OCI-LY3 (cell line): Measurements from ENCODE around the gene HSPA2.

Source experiments
- H2AFZ ChIP-seq: fragments of 200-600, 300-600 bp; shearing (Covaris generic); 2 replicates; pipeline ENCODE4 v1.6.0; 2014; ENCODE audit warnings: antibody characterized with exemption, low read depth, low read length
- H3K27ac ChIP-seq: fragments of 200-600, 300-600 bp; sonication (generic); 2 replicates; pipeline ENCODE4 v1.5.1; 2014; ENCODE audit warnings: mild to moderate bottlenecking, low read length, moderate library complexity, mixed read lengths
- H3K27me3 ChIP-seq: fragments of 200-600, 300-600 bp; sonication (generic); 2 replicates; pipeline ENCODE4 v1.6.1; 2014; ENCODE audit warnings: low read depth, low read length, mixed read lengths
- H3K36me3 ChIP-seq: fragments of 200-600, 300-600 bp; sonication (generic); replicated peaks from 2 replicates; pipeline ENCODE3; 2014; ENCODE audit warnings: low read depth, low read length, mixed read lengths
- H3K4me1 ChIP-seq: fragments of 300-600, 200-600 bp; sonication (generic); 2 replicates; pipeline ENCODE4 v1.6.1; 2014; ENCODE audit warnings: low read length, mixed read lengths
- H3K4me2 ChIP-seq: fragments of 200-600, 300-600 bp; sonication (generic); 2 replicates; pipeline ENCODE4 v1.6.1; 2014; ENCODE audit warnings: low read length, mixed read lengths
- H3K4me3 ChIP-seq: fragments of 300-600, 200-600 bp; sonication (generic); 2 replicates; pipeline ENCODE4 v1.5.1; 2014; ENCODE audit warnings: antibody characterized with exemption, mild to moderate bottlenecking, low read length, moderate library complexity
- H3K79me2 ChIP-seq: fragments of 300-600, 200-600 bp; shearing (Covaris generic); 2 replicates; pipeline ENCODE4 v1.6.1; 2014; ENCODE audit warnings: mild to moderate bottlenecking, low read length, mixed read lengths
- H3K9ac ChIP-seq: fragments of 300-600, 200-600 bp; shearing (Covaris generic); 2 replicates; pipeline ENCODE4 v1.6.0; 2014; ENCODE audit warnings: mild to moderate bottlenecking, low read length, moderate library complexity
- H3K9me3 ChIP-seq: fragments of 200-600, 300-600 bp; shearing (Covaris generic); 2 replicates; pipeline ENCODE4 v1.6.1; 2014; ENCODE audit warnings: low read length, mixed read lengths; ENCODE audit not compliant: insufficient read depth
- H4K20me1 ChIP-seq: fragments of 200-600, 300-600 bp; sonication (generic); 2 replicates; pipeline ENCODE4 v1.6.1; 2016; ENCODE audit warnings: low read length, mixed read lengths; ENCODE audit not compliant: insufficient read depth
- EZH2phosphoT487 ChIP-seq: fragments of 200-600 bp; shearing (Covaris generic); IDR thresholded peaks from 2 replicates; pipeline ENCODE4 v1.6.1; 2018; ENCODE audit warnings: antibody characterized with exemption, mixed run types, low read depth
- TF ChIP-seq, protein P1 (sequence below): fragments of 200-600, 300-600 bp; sonication (generic); IDR thresholded peaks from 2 replicates; pipeline ENCODE4 v1.5.1; 2014; ENCODE audit warnings: antibody characterized with exemption, low read length, low read depth

Gene HSPA2

GRCh38 chr14:64508215-64508776 is 32.2 kb upstream of the HSPA2 start:
- Histone ChIP-seq H3K27me3 (no peaks in the 10 kb centered on the region), H3K4me2 (peak overlapping the region; percentile 90), H4K20me1 (peaks cover 43% of the 10 kb centered on the region), H3K4me1 (peaks cover 49% of the 10 kb centered on the region), H3K79me2 (peaks cover 97% of the 10 kb centered on the region), H2AFZ (no peak overlapping the region), H3K4me3 (peak overlapping the region; percentile 80), H3K27ac (peak overlapping the region; percentile 93), H3K9me3 (no peaks in the 10 kb centered on the region), H3K36me3 (peaks cover 11% of the 10 kb centered on the region), H3K9ac (peak overlapping the region; percentile 94)
- no peak for TF ChIP-seq EZH2phosphoT487
- TF ChIP-seq, protein P1, sequence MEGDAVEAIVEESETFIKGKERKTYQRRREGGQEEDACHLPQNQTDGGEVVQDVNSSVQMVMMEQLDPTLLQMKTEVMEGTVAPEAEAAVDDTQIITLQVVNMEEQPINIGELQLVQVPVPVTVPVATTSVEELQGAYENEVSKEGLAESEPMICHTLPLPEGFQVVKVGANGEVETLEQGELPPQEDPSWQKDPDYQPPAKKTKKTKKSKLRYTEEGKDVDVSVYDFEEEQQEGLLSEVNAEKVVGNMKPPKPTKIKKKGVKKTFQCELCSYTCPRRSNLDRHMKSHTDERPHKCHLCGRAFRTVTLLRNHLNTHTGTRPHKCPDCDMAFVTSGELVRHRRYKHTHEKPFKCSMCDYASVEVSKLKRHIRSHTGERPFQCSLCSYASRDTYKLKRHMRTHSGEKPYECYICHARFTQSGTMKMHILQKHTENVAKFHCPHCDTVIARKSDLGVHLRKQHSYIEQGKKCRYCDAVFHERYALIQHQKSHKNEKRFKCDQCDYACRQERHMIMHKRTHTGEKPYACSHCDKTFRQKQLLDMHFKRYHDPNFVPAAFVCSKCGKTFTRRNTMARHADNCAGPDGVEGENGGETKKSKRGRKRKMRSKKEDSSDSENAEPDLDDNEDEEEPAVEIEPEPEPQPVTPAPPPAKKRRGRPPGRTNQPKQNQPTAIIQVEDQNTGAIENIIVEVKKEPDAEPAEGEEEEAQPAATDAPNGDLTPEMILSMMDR: no peak

DNA sequence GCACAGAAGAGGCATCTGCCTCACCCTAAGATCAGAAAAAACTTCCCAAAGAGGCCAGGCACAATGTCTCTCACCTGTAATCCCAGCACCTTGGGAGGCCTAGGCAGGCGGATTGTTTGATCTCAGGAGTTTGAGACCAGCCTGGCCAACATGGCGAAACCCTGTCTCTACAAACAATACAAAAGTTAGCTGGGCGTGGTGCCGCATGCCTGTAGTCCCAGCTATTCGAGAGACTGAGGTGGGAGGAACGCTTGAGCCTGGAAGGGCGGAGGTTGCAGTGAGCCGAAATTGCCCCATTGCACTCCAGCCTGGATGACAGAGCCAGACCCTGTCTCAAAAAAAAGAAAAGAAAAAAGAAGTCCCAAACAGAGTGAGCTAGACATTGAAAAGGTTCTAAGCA is 31.5 kb upstream of the HSPA2 start:
- Histone ChIP-seq H3K4me2 (peak overlapping the region; percentile 90), H3K27ac (peak overlapping the region; percentile 93), H3K4me1 (peaks cover 49% of the 10 kb centered on the region), H3K79me2 (peaks cover 100% of the 10 kb centered on the region), H3K36me3 (peaks cover 11% of the 10 kb centered on the region), H3K9ac (peak overlapping the region; percentile 47; the same call in 1 of the 2 replicates), H3K4me3 (peak overlapping the region; percentile 62), H2AFZ (no peak overlapping the region), H3K9me3 (no peaks in the 10 kb centered on the region), H3K27me3 (no peaks in the 10 kb centered on the region), H4K20me1 (peaks cover 49% of the 10 kb centered on the region)
- no peak for TF ChIP-seq EZH2phosphoT487
- TF ChIP-seq, protein P1: no peak

- H3K27ac ChIP-seq: peak overlapping the region; percentile 52
- no peaks in the 10 kb centered on the region for H3K27me3 ChIP-seq
- peak overlapping the region; percentile 50 for H3K9ac ChIP-seq
- TF ChIP-seq, protein P1: peak; percentile 94
- no peak for TF ChIP-seq EZH2phosphoT487
- H4K20me1 ChIP-seq: peaks cover 65% of the 10 kb centered on the region
- peaks cover 11% of the 10 kb centered on the region for H3K36me3 ChIP-seq
- peak overlapping the region; percentile 15 for H3K4me3 ChIP-seq
- H3K79me2 ChIP-seq: peaks cover 100% of the 10 kb centered on the region
- no peak overlapping the region for H2AFZ ChIP-seq
- H3K4me1 ChIP-seq: peaks cover 49% of the 10 kb centered on the region
- H3K9me3 ChIP-seq: no peaks in the 10 kb centered on the region
- peak overlapping the region; percentile 80 for H3K4me2 ChIP-seq
These were observed 29.5 kb upstream of the HSPA2 start for GRCh38 chr14:64510825-64511671.

DNA sequence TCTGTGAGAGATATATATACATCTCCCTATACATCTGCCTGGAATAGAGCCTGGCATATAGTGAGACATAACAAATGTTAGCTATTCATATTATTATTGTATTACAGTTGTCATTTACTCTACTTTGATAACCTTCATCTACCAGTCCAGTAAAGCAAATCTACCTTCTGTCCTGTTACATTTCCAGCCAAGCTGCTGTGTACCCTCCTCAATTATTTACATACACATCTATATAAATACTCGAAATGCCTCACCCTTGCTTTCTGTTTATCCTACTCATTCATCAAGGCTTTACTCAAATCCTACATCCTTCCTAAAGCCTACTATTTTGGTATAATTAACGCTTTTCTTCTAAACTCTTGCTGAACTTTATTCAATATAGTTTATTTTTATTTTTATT is 27.3 kb upstream of the HSPA2 start:
- H3K27ac ChIP-seq: no peak overlapping the region

More for the DNA sequence above, 27.3 kb upstream of the HSPA2 start:
- no peak overlapping the region for H3K4me2 ChIP-seq
- H3K79me2 ChIP-seq: peaks cover 100% of the 10 kb centered on the region
- no peaks in the 10 kb centered on the region for H3K27me3 ChIP-seq
- H4K20me1 ChIP-seq: peaks cover 84% of the 10 kb centered on the region
- H2AFZ ChIP-seq: no peak overlapping the region
- H3K4me1 ChIP-seq: peaks cover 30% of the 10 kb centered on the region
- no peak overlapping the region for H3K9ac ChIP-seq
- no peak overlapping the region for H3K4me3 ChIP-seq
- no peaks in the 10 kb centered on the region for H3K9me3 ChIP-seq
- H3K36me3 ChIP-seq: peaks cover 11% of the 10 kb centered on the region
- TF ChIP-seq, protein P1: no peak
- no peak for TF ChIP-seq EZH2phosphoT487
